Superior temporal gyrus (tissue), 1 donor: ENCODE measurements around the gene CNIH1.
"Not testable (repeated sequence)": the region's sequence is repeated elsewhere in the genome, so short reads cannot be mapped to it uniquely, and the experiment has no call there.

Source experiments
- DNase-seq: peaks from one replicate; pipeline ENCODE4 v3.0.0-alpha.2; 2016; ENCODE audit errors: extremely low spot score

CNIH1 gene

GRCh38 chr14:54383835-54384234 lies 57.3 kb downstream of the CNIH1 start:
- DNase-seq: no peak

GRCh38 chr14:54381821-54382220 lies 59.4 kb downstream of the CNIH1 start:
- no peak for DNase-seq

- DNase-seq: not testable (repeated sequence)
These were observed 60.6 kb downstream of the CNIH1 start for GRCh38 chr14:54380558-54380957.

DNA sequence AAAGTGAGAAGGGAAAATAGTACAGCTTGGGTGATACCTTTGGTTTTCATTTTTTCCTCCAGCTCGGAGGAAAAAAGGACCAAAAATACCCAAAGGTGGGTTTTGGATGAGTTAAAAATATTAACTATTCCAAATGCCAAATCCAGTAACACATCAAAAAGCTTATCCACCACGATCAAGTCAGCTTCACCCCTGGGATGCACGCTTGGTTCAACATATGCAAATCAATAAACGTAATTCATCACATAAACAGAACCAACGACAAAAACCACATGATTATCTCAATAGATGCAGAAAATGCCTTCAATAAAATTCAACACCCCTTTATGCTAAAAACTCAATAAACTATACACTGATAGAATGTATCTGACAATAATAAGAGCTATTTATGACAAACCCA lies 62.3 kb downstream of the CNIH1 start:
- DNase-seq: not testable (repeated sequence)

DNA sequence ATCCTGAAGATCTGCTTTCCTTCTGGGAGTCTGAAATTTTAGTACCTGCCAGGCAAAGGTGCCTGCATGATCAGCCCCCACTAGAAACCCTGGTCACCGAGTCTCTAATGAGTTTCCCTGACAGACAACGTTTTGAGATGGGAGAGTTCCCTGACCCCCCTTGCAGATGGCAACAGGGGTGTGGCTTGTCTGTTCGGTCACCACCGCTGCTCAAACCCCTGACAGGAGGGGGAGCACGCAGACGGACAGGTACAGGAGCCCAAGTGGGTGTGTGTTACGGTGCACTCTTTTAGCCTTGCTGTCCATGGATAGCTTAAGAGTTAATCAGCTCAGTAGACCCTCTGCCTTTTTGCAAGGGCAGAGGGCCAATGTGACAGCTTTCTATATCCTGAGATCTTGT lies 63.7 kb downstream of the CNIH1 start:
- no peak for DNase-seq

GRCh38 chr14:54374117-54374884 lies 66.9 kb downstream of the CNIH1 start:
- no peak for DNase-seq
